Measurements from ENCODE around the gene GOLGB1. TPM values are rescaled to one million over a fixed set of nuclear protein-coding genes. Genes with fewer than 3 reads are reported as not detected.

Gene GOLGB1
- total RNA-seq, 4 donors from 2014 or later: 71.7 to 101 (median 94.9) TPM

DNA sequence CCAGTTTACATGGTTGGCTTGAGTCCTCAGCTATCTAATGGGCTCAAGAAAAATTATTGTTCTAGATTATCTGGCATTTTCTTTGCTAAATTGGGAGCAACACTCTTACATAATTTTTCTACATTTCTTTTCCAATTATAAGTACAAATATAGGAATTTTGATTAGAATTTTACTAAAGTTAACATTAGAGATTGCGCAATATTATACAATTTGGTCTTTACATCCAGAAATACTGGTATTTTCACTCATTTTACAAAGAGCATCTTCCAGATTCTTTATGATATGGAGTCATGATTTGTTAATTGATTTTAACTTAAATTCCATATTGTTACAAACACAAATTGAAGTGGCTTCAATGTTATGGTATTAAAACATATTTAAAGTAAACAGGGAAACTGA is 19.7 kb upstream of the GOLGB1 start:
- H3K27me3 ChIP-seq: no peaks in the 10 kb centered on the region
- TF ChIP-seq POLR2AphosphoS5 (IDR thresholded peaks at IDR 0.05): no peak
- TF ChIP-seq EP300 (IDR thresholded peaks at IDR 0.05; ENCODE audit: low read depth): no peak
- no peak for TF ChIP-seq CTCF (IDR thresholded peaks at IDR 0.05)
- peaks cover 0 to 38% (median 13%) of the 10 kb centered on the region in 4 donors for H3K36me3 ChIP-seq
- no peak overlapping the region for H3K27ac ChIP-seq
- H3K9me3 ChIP-seq: no peaks in the 10 kb centered on the region
- intact Hi-C loops (cut with DNase I; ENCODE audit: low total_unique reads): no loop called here
- no peaks in the 10 kb centered on the region for H3K4me1 ChIP-seq
- in situ Hi-C loops (cut with MboI; ENCODE audit: low pct_ligation_motif_present in 1 of 4, low pct_unique_long_range_greater_than_20kb in 1 of 4, low sequenced_read_pairs in 3 of 4): no loop called here
- DNase-seq: no peak
- 98 to 100% methylated on average over 1 of the region's 1 CpG for WGBS, 2 donors (ENCODE audit: low coverage in 1 of 2)
- no peak overlapping the region for H3K4me3 ChIP-seq

DNA sequence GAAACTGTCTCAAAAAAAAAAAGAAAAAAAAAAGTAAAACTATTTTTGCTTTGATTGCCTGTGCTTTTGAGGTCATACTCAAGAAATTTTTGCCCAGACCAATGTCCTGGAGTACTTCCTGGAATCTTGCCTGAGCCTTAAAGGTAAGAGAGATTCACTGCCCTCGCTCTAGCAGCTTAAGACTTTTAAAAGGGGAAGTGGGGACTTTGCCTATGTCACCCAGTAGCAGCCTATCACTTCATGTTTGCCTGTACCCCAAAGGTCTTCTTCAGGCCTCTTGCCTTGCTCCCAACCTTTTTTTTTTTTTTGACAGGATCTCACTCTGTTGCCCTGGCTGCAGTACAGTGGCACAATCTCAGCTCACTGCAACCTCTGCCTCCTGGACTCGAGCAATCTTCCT is 18.9 kb upstream of the GOLGB1 start:
- peaks cover 0 to 34% (median 12%) of the 10 kb centered on the region in 4 donors for H3K36me3 ChIP-seq
- TF ChIP-seq CTCF (IDR thresholded peaks at IDR 0.05) (no peak), POLR2AphosphoS5 (IDR thresholded peaks at IDR 0.05) (no peak), POLR2A (IDR thresholded peaks at IDR 0.05) (no peak), EP300 (IDR thresholded peaks at IDR 0.05; ENCODE audit: low read depth) (no peak)
- DNase-seq: no peak
- H3K9me3 ChIP-seq: no peaks in the 10 kb centered on the region
- intact Hi-C loops (cut with DNase I; ENCODE audit: low total_unique reads) (no loop called here), in situ Hi-C loops (cut with MboI; ENCODE audit: low pct_ligation_motif_present in 1 of 4, low pct_unique_long_range_greater_than_20kb in 1 of 4, low sequenced_read_pairs in 3 of 4) (no loop called here)
- H3K4me3 ChIP-seq: no peak overlapping the region
- no peaks in the 10 kb centered on the region for H3K27me3 ChIP-seq
- H3K4me1 ChIP-seq: no peaks in the 10 kb centered on the region
- 91 to 94% methylated on average over 2 of the region's 2 CpGs for WGBS, 2 donors (ENCODE audit: low coverage in 1 of 2)
- no peak overlapping the region for H3K27ac ChIP-seq

- in situ Hi-C loops (cut with MboI; ENCODE audit: low pct_ligation_motif_present in 1 of 4, low pct_unique_long_range_greater_than_20kb in 1 of 4, low sequenced_read_pairs in 3 of 4): no loop called here
These were observed 10.1 kb upstream of the GOLGB1 start for GRCh38 chr3:121759541-121760202.

GRCh38 chr3:121758727-121759450 is 9.3 kb upstream of the GOLGB1 start:
- H3K36me3 ChIP-seq: no peaks in the 10 kb centered on the region
- intact Hi-C loops (cut with DNase I; ENCODE audit: low total_unique reads): no loop called here
- no peak for DNase-seq
- no peaks in the 10 kb centered on the region for H3K27me3 ChIP-seq
- no peaks in the 10 kb centered on the region for H3K9me3 ChIP-seq
- no peaks in the 10 kb centered on the region for H3K4me1 ChIP-seq
- TF ChIP-seq POLR2AphosphoS5 (IDR thresholded peaks at IDR 0.05) (no peak), EP300 (IDR thresholded peaks at IDR 0.05; ENCODE audit: low read depth) (no peak), POLR2A (IDR thresholded peaks at IDR 0.05) (no peak), CTCF (IDR thresholded peaks at IDR 0.05) (no peak)
- no peak overlapping the region for H3K27ac ChIP-seq
- no peak overlapping the region for H3K4me3 ChIP-seq
- WGBS, 2 donors (ENCODE audit: low coverage in 1 of 2): 44% methylated on average over 1 of the region's 1 CpG; no CpG with 5 or more reads in 1 of the 2 donors
- in situ Hi-C loops (cut with MboI; ENCODE audit: low pct_ligation_motif_present in 1 of 4, low pct_unique_long_range_greater_than_20kb in 1 of 4, low sequenced_read_pairs in 3 of 4): no loop called here

More at GRCh38 chr3:121759541-121760202, 10.1 kb upstream of the GOLGB1 start:
- no peaks in the 10 kb centered on the region for H3K27me3 ChIP-seq
- 77 to 89% methylated on average over 3 of the region's 3 CpGs for WGBS, 2 donors (ENCODE audit: low coverage in 1 of 2)
- no peak overlapping the region for H3K27ac ChIP-seq
- no peaks in the 10 kb centered on the region for H3K9me3 ChIP-seq
- no peak for TF ChIP-seq POLR2AphosphoS5 (IDR thresholded peaks at IDR 0.05)
- intact Hi-C loops (cut with DNase I; ENCODE audit: low total_unique reads): no loop called here
- no peak overlapping the region for H3K4me3 ChIP-seq
- no peaks in the 10 kb centered on the region for H3K36me3 ChIP-seq
- DNase-seq: no peak
- no peaks in the 10 kb centered on the region for H3K4me1 ChIP-seq

Measured in transverse colon (tissue), 4 donors.